Smooth muscle cell (in vitro differentiated cells): ENCODE data around the gene LRCH1. TPM values are rescaled to one million over a fixed set of nuclear protein-coding genes. Genes with fewer than 3 reads are reported as not detected.

Experiments used
- DNase-seq: peaks from one replicate; lab custom pipeline; 2025; ENCODE audit not compliant: unreplicated experiment; lab: John Stamatoyannopoulos, UW
- H2AFZ ChIP-seq: fragments of 200-600 bp; sonication (generic); 2 replicates; pipeline ENCODE4 v1.6.0; 2016; ENCODE audit warnings: antibody characterized with exemption, low read depth, mild to moderate bottlenecking
- H3F3A ChIP-seq: fragments of 200-600 bp; sonication (generic); 2 replicates; pipeline ENCODE4 v1.6.0; 2017; ENCODE audit warnings: antibody characterized with exemption, low read depth
- H3K27ac ChIP-seq: fragments of 200-600 bp; sonication (generic); 2 replicates; pipeline ENCODE4 v1.5.1; 2016; ENCODE audit warnings: low read depth, mild to moderate bottlenecking
- H3K27me3 ChIP-seq: fragments of 200-600 bp; sonication (generic); 2 replicates; pipeline ENCODE4 v1.6.1; 2016; ENCODE audit warnings: low read depth, mild to moderate bottlenecking
- H3K36me3 ChIP-seq: fragments of 200-600 bp; sonication (generic); 2 replicates; pipeline ENCODE4 v1.5.1; 2016; ENCODE audit warnings: low read depth
- H3K4me1 ChIP-seq: fragments of 200-600 bp; sonication (generic); 2 replicates; pipeline ENCODE4 v1.5.1; 2016; ENCODE audit warnings: low read depth
- H3K4me2 ChIP-seq: fragments of 200-600 bp; sonication (generic); 2 replicates; pipeline ENCODE4 v1.6.0; 2016; ENCODE audit warnings: mild to moderate bottlenecking
- H3K4me3 ChIP-seq: fragments of 200-600 bp; sonication (generic); 2 replicates; pipeline ENCODE4 v1.5.1; 2016; ENCODE audit warnings: mild to moderate bottlenecking
- H3K79me2 ChIP-seq: fragments of 200-600 bp; sonication (generic); 2 replicates; pipeline ENCODE4 v1.6.0; 2016; ENCODE audit warnings: low read depth, mild to moderate bottlenecking
- H3K9ac ChIP-seq: fragments of 200-600 bp; sonication (generic); 2 replicates; pipeline ENCODE4 v1.6.0; 2016; ENCODE audit warnings: low read depth
- H3K9me3 ChIP-seq: fragments of 200-600 bp; sonication (generic); replicated peaks from 2 replicates; pipeline ENCODE4 v1.5.1; 2016; ENCODE audit warnings: low read depth
- H4K20me1 ChIP-seq: fragments of 200-600 bp; sonication (generic); 2 replicates; pipeline ENCODE4 v1.6.0; 2016; ENCODE audit warnings: low read depth
- CTCF ChIP-seq: fragments of 200-600 bp; sonication (generic); IDR thresholded peaks from 2 replicates; pipeline ENCODE4 v1.5.1; 2017; ENCODE audit warnings: borderline replicate concordance, mild to moderate bottlenecking, antibody characterized with exemption; ENCODE audit not compliant: insufficient read depth, poor library complexity, severe bottlenecking
- WGBS: methylation state at CpG from one replicate; pipeline ENCODE4 v1.1.7; 2016; ENCODE audit warnings: low lambda C conversion rate; 5-methylcytosine and 5-hydroxymethylcytosine counted together
- polyA plus RNA-seq: library from polyadenylated mRNA; unstranded; fragments of >200 nt; fragmentation: Nextera tagmentation; extraction: Ambion mirVana; gene quantifications from 2 replicates; pipeline ENCODE4 v1.2.1, GENCODE V29; 2016
- total RNA-seq: library from RNA; depleted of rRNA; stranded (reverse); fragments of >200 nt; gene quantifications from 2 replicates; pipeline ENCODE4 v1.2.3, GENCODE V29; 2014

The LRCH1 gene
- total and polyA plus RNA-seq, 2 experiments from 2014 or later: 9.4 to 27.7 TPM

GRCh38 chr13:46775385-46776107, 222.6 kb downstream of the LRCH1 start:
- Histone ChIP-seq H3K4me1 (no peaks in the 10 kb centered on the region), H2AFZ (no peak overlapping the region), H3K27me3 (no peaks in the 10 kb centered on the region), H4K20me1 (peaks cover 5% of the 10 kb centered on the region), H3K9ac (no peak overlapping the region), H3K4me3 (no peak overlapping the region), H3K9me3 (no peaks in the 10 kb centered on the region), H3K4me2 (no peak overlapping the region), H3K36me3 (peaks cover 49% of the 10 kb centered on the region), H3F3A (no peaks in the 10 kb centered on the region), H3K27ac (no peak overlapping the region), H3K79me2 (no peaks in the 10 kb centered on the region)
- TF ChIP-seq CTCF: no peak
- DNase-seq: no peak
- 86% methylated on average over 8 of the region's 8 CpGs for WGBS

GRCh38 chr13:46778095-46778494, 225.1 kb downstream of the LRCH1 start:
- Histone ChIP-seq H3K9ac (no peak overlapping the region), H3K9me3 (no peaks in the 10 kb centered on the region), H3K4me1 (no peaks in the 10 kb centered on the region), H3K27ac (no peak overlapping the region), H3K27me3 (no peaks in the 10 kb centered on the region), H3K79me2 (no peaks in the 10 kb centered on the region), H3F3A (no peaks in the 10 kb centered on the region), H3K4me2 (no peak overlapping the region), H4K20me1 (peaks cover 5% of the 10 kb centered on the region), H3K36me3 (peaks cover 53% of the 10 kb centered on the region), H2AFZ (no peak overlapping the region), H3K4me3 (no peak overlapping the region)
- no peak for TF ChIP-seq CTCF
- WGBS: 97% methylated on average over 3 of the region's 3 CpGs
- DNase-seq: no peak

GRCh38 chr13:46778890-46779289, 225.9 kb downstream of the LRCH1 start:
- 96% methylated on average over 2 of the region's 2 CpGs for WGBS
- H3K27ac ChIP-seq: no peak overlapping the region
- TF ChIP-seq CTCF: no peak

GRCh38 chr13:46782066-46782465, 229.1 kb downstream of the LRCH1 start:
- Histone ChIP-seq H3K27ac (no peak overlapping the region), H3K27me3 (no peaks in the 10 kb centered on the region), H3F3A (no peaks in the 10 kb centered on the region), H3K4me2 (no peak overlapping the region), H3K79me2 (no peaks in the 10 kb centered on the region), H3K36me3 (peaks cover 65% of the 10 kb centered on the region), H3K4me3 (no peak overlapping the region), H3K4me1 (no peaks in the 10 kb centered on the region), H2AFZ (no peak overlapping the region), H3K9me3 (no peaks in the 10 kb centered on the region), H3K9ac (no peak overlapping the region), H4K20me1 (peaks cover 11% of the 10 kb centered on the region)
- TF ChIP-seq CTCF: no peak
- WGBS: 100% methylated on average over 1 of the region's 1 CpG
- no peak for DNase-seq

More at GRCh38 chr13:46778890-46779289, 225.9 kb downstream of the LRCH1 start:
- no peak for DNase-seq
- peaks cover 8% of the 10 kb centered on the region for H4K20me1 ChIP-seq
- H3K36me3 ChIP-seq: peaks cover 49% of the 10 kb centered on the region
- no peaks in the 10 kb centered on the region for H3K79me2 ChIP-seq
- no peaks in the 10 kb centered on the region for H3K27me3 ChIP-seq
- no peak overlapping the region for H3K4me3 ChIP-seq
- H2AFZ ChIP-seq: no peak overlapping the region
- H3K9ac ChIP-seq: no peak overlapping the region
- no peaks in the 10 kb centered on the region for H3K9me3 ChIP-seq
- no peaks in the 10 kb centered on the region for H3F3A ChIP-seq
- no peak overlapping the region for H3K4me2 ChIP-seq
- H3K4me1 ChIP-seq: no peaks in the 10 kb centered on the region
